ENCODE measurements around the gene IMPDH2. TPM values are rescaled to one million over a fixed set of nuclear protein-coding genes. Genes with fewer than 3 reads are reported as not detected.

Gene IMPDH2
- total RNA-seq (78.4 TPM), polyA plus RNA-seq (10 to 100 TPM; 58.6 to 81.3 (median 73.0) TPM)

DNA sequence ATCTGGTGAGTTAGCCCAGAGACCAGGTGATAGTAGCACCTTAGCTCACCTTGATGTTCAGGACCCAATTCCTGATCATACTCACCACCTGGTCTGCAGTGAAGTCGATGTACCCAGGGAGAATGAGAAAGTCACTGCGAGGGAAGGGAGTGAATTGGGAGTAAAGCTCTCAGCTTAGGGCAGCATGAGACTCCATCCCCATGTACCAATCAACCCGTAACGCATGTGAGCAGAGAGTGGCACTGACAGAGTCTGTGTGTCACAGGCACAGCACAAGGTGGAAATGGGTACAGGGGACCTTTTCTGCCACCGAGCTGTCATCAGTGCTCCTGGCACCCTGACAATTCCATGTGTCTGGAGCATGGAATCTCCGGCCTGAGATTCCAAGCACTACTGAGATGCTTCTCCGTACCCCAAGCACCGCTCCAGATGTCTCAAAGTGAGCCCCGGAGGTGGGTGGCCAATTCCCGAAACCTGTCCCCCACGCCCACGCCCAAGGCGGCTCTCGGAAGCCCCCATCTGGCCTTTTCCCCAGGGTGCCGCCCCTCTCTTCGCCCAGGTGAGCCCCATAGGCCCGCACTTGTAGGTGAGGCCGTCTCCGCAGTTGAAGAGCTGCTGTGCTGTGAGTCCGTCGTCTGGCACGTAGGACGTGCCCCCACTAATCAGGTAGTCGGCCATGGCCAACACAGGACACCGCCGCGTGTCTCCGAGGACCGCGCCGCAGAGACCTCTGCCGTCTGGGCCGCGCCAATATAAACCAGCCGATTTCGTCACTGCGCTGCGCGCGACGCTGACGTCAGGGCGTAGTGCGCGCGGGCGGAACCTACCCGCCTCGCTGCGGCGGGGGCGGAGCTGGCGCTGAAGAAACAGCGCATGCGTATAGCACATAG lies at the start of gene IMPDH2:
Gene IMPDH2 (minus strand): TSS at position 726 of the 890 bp plus-strand sequence. CDS start 48 bp downstream, at position 678.
- peaks cover 19% of the 10 kb centered on the region for H3K36me3 Mint-ChIP-seq

DNA sequence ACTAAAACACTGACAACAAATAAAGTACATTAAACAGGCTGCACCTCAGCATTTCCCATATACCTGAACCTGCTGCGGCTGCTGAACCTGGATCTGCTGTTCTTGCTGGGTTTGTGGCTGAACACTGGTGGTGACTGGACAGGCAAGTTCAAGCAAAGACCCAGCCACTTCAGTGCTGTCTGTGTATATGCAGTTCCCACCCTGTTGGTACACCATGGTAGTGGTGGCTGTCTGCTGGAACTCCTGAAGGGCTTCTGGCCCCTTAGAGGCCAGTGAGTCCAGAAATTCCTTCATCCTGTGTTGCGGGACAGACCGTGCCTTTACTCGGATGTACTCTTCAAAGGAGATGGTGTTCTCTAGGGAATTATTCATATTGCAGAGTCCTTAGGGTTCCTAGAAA lies 47.4 kb upstream of the IMPDH2 start:
- Histone ChIP-seq H3K4me1 (ENCODE audit: control insufficient read depth, insufficient read depth, low read length, poor library complexity, severe bottlenecking) (no peaks in the 10 kb centered on the region), H3K27ac (ENCODE audit: insufficient read depth, low read length, poor library complexity, severe bottlenecking) (no peak overlapping the region), H3K36me3 (ENCODE audit: control insufficient read depth, insufficient read depth, low read length) (peaks cover 66% of the 10 kb centered on the region), H3K4me3 (ENCODE audit: low read depth, low read length) (no peak overlapping the region), H3K27me3 (ENCODE audit: control insufficient read depth, insufficient read depth, low read length) (no peaks in the 10 kb centered on the region), H3K9me3 (ENCODE audit: control insufficient read depth in 2 of 2, low read length in 2 of 2) (no peaks in the 10 kb centered on the region)
- Mint-ChIP-seq H3K4me3 (no peak overlapping the region), H3K9me3 (no peaks in the 10 kb centered on the region), H3K36me3 (peaks cover 12% of the 10 kb centered on the region), H3K27me3 (no peaks in the 10 kb centered on the region), H3K4me1 (peaks cover 6 to 26% (median 16%) of the 10 kb centered on the region in 4 donors), H3K27ac (no peak overlapping the region)
- ATAC-seq (ENCODE audit: low read depth in 2 of 2), result no peak
- DNase-seq, result no peak

More for the DNA sequence above, at the start of gene IMPDH2:
- Histone ChIP-seq H3K9me3 (ENCODE audit: control insufficient read depth in 2 of 2, low read length in 2 of 2) (no peaks in the 10 kb centered on the region), H3K4me3 (ENCODE audit: low read depth, low read length) (peak within 1 kb of the TSS; percentile 80), H3K4me1 (ENCODE audit: control insufficient read depth, insufficient read depth, low read length, poor library complexity, severe bottlenecking) (peaks cover 20% of the 10 kb centered on the region), H3K27me3 (ENCODE audit: control insufficient read depth, insufficient read depth, low read length) (no peaks in the 10 kb centered on the region), H3K27ac (ENCODE audit: insufficient read depth, low read length, poor library complexity, severe bottlenecking) (peak within 1 kb of the TSS; percentile 91), H3K36me3 (ENCODE audit: control insufficient read depth, insufficient read depth, low read length) (peaks cover 63% of the 10 kb centered on the region)
- Mint-ChIP-seq H3K9me3 (peaks cover 0 to 2% (median 0%) of the 10 kb centered on the region in 7 donors), H3K27ac (peak within 1 kb of the TSS; percentile 97 to 99 (median 99)), H3K4me1 (peaks cover 0 to 53% (median 21%) of the 10 kb centered on the region in 4 donors), H3K4me3 (peak within 1 kb of the TSS; percentile 81 to 95 (median 92)), H3K27me3 (no peaks in the 10 kb centered on the region)
- ATAC-seq (ENCODE audit: low read depth in 2 of 2), result peak; percentile 96
- DNase-seq, result peak; percentile 89 to 95 (median 92)

DNA sequence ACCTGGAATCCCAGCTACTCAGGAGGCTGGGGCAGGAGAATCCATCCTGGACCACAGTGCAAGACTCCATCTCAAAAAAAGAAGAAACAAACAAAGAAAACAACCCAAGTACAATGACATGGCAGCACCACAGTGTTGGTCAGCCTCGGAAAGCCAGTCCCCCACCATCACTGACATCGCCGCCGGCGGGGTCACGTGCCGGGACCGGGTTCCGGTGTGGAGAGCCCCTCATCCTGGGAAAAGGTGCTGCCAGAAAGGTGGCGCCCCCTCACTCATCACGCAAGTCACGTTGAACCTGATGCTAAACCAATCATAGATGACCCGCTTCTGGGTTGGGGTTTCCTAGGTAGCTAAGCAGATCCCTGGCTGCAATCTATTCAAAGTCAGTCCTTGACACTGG lies 46.9 kb upstream of the IMPDH2 start:
- H3K9me3 ChIP-seq (ENCODE audit: control insufficient read depth in 2 of 2, low read length in 2 of 2), result no peaks in the 10 kb centered on the region
- H3K9me3 Mint-ChIP-seq, result no peaks in the 10 kb centered on the region
- no peak overlapping the region for H3K4me3 ChIP-seq (ENCODE audit: low read depth, low read length)
- H3K27ac ChIP-seq (ENCODE audit: insufficient read depth, low read length, poor library complexity, severe bottlenecking), result no peak overlapping the region
- peaks cover 12% of the 10 kb centered on the region for H3K36me3 Mint-ChIP-seq
- H3K4me1 Mint-ChIP-seq, result peaks cover 6 to 22% (median 16%) of the 10 kb centered on the region in 4 donors
- H3K27ac Mint-ChIP-seq, result no peak overlapping the region
- H3K4me1 ChIP-seq (ENCODE audit: control insufficient read depth, insufficient read depth, low read length, poor library complexity, severe bottlenecking), result no peaks in the 10 kb centered on the region
- ATAC-seq (ENCODE audit: low read depth in 2 of 2) (no peak), DNase-seq (no peak)
- H3K27me3 Mint-ChIP-seq, result no peaks in the 10 kb centered on the region
- H3K4me3 Mint-ChIP-seq, result no peak overlapping the region
- peaks cover 72% of the 10 kb centered on the region for H3K36me3 ChIP-seq (ENCODE audit: control insufficient read depth, insufficient read depth, low read length)
- H3K27me3 ChIP-seq (ENCODE audit: control insufficient read depth, insufficient read depth, low read length), result no peaks in the 10 kb centered on the region

DNA sequence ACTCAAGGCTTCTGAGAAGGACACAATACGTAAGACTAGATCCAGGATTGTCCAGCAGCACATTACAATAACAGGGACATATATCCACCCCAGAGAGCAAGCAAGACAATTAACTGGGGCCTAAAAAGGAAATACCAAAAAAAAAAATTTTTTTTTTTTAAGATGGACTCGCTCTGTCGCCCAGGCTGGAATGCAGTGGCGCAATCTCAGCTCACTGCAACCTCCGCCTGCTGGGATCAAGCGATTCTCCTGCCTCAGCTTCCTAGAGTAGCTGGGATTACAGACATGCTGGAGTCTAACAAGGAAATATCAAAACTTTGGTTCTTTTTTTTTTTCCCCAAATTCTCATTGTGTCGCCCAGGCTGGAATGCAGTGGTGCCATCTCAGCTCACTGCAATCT lies 28.8 kb upstream of the IMPDH2 start:
- ATAC-seq (ENCODE audit: low read depth in 2 of 2), result no peak
- no peaks in the 10 kb centered on the region for H3K9me3 ChIP-seq (ENCODE audit: control insufficient read depth in 2 of 2, low read length in 2 of 2)
- Mint-ChIP-seq H3K4me1 (peaks cover 0 to 7% (median 2%) of the 10 kb centered on the region in 4 donors), H3K27ac (peak overlapping the region in 1 of 3 donors; percentile 12), H3K4me3 (no peak overlapping the region), H3K36me3 (peaks cover 17% of the 10 kb centered on the region), H3K9me3 (no peaks in the 10 kb centered on the region), H3K27me3 (no peaks in the 10 kb centered on the region)
- peaks cover 55% of the 10 kb centered on the region for H3K36me3 ChIP-seq (ENCODE audit: control insufficient read depth, insufficient read depth, low read length)
- no peak overlapping the region for H3K27ac ChIP-seq (ENCODE audit: insufficient read depth, low read length, poor library complexity, severe bottlenecking)
- H3K4me3 ChIP-seq (ENCODE audit: low read depth, low read length), result no peak overlapping the region
- no peak for DNase-seq
- H3K4me1 ChIP-seq (ENCODE audit: control insufficient read depth, insufficient read depth, low read length, poor library complexity, severe bottlenecking), result no peaks in the 10 kb centered on the region
- H3K27me3 ChIP-seq (ENCODE audit: control insufficient read depth, insufficient read depth, low read length), result no peaks in the 10 kb centered on the region

DNA sequence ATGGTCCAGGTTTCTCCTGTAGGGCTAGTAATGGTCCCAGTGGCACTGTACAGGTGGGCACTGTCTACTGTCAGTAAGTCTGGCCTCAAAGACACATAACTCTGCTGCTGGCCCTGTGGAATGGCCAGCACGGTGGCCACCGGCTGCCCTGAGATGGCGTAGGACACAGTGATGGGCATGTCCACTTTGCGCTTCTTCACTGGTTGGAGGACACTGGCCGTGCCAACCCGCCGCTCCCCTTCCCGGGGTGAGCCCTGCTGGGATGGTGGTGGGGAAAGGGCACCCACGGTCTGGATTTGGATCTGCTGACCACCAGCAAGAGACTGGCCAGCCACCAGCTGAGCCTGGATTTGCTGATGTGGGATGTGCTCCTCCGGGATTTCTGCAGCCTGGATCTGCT lies 28.1 kb upstream of the IMPDH2 start:
- H3K27ac Mint-ChIP-seq, result no peak overlapping the region
- H3K4me3 ChIP-seq (ENCODE audit: low read depth, low read length), result no peak overlapping the region
- H3K36me3 ChIP-seq (ENCODE audit: control insufficient read depth, insufficient read depth, low read length), result peaks cover 58% of the 10 kb centered on the region
- H3K4me1 Mint-ChIP-seq, result peaks cover 0 to 7% (median 3%) of the 10 kb centered on the region in 4 donors
- no peaks in the 10 kb centered on the region for H3K9me3 Mint-ChIP-seq
- no peaks in the 10 kb centered on the region for H3K4me1 ChIP-seq (ENCODE audit: control insufficient read depth, insufficient read depth, low read length, poor library complexity, severe bottlenecking)
- no peak overlapping the region for H3K27ac ChIP-seq (ENCODE audit: insufficient read depth, low read length, poor library complexity, severe bottlenecking)
- no peak for ATAC-seq (ENCODE audit: low read depth in 2 of 2)
- no peaks in the 10 kb centered on the region for H3K27me3 ChIP-seq (ENCODE audit: control insufficient read depth, insufficient read depth, low read length)
- no peak overlapping the region for H3K4me3 Mint-ChIP-seq
- H3K27me3 Mint-ChIP-seq, result no peaks in the 10 kb centered on the region
- DNase-seq, result no peak
- no peaks in the 10 kb centered on the region for H3K9me3 ChIP-seq (ENCODE audit: control insufficient read depth in 2 of 2, low read length in 2 of 2)
- H3K36me3 Mint-ChIP-seq, result peaks cover 21% of the 10 kb centered on the region

DNA sequence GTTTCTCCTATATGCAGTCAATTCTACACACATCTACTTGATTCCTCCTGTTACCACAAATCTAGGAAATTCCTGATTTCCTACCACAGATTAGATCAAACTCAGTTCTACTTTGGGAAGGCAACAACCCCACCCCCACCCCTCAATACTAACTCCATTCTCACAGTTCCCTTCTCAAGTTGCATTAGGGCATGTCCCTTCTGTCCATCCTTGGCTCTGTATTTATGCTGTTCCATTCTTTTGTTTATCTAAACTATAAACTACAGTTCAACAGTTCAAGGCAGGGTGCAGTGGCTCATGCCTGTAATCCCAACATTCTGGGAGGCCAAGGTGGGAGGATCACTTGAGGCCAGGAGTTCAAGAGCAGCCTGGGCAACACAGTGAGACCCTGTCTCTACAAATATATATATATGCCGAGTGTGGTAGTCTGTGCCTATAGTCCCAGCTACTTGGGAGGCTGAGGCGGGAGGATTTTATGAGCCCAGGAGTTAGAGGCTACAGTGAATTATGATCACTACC lies 25.2 kb upstream of the IMPDH2 start:
- DNase-seq (no peak), ATAC-seq (ENCODE audit: low read depth in 2 of 2) (no peak)
- Histone ChIP-seq H3K27me3 (ENCODE audit: control insufficient read depth, insufficient read depth, low read length) (no peaks in the 10 kb centered on the region), H3K4me3 (ENCODE audit: low read depth, low read length) (no peak overlapping the region), H3K27ac (ENCODE audit: insufficient read depth, low read length, poor library complexity, severe bottlenecking) (no peak overlapping the region), H3K9me3 (ENCODE audit: control insufficient read depth in 2 of 2, low read length in 2 of 2) (no peaks in the 10 kb centered on the region), H3K4me1 (ENCODE audit: control insufficient read depth, insufficient read depth, low read length, poor library complexity, severe bottlenecking) (no peaks in the 10 kb centered on the region), H3K36me3 (ENCODE audit: control insufficient read depth, insufficient read depth, low read length) (peaks cover 54% of the 10 kb centered on the region)
- Mint-ChIP-seq H3K4me3 (no peak overlapping the region), H3K9me3 (no peaks in the 10 kb centered on the region), H3K36me3 (peaks cover 31% of the 10 kb centered on the region), H3K4me1 (peaks cover 0 to 18% (median 9%) of the 10 kb centered on the region in 4 donors), H3K27me3 (no peaks in the 10 kb centered on the region), H3K27ac (no peak overlapping the region)

DNA sequence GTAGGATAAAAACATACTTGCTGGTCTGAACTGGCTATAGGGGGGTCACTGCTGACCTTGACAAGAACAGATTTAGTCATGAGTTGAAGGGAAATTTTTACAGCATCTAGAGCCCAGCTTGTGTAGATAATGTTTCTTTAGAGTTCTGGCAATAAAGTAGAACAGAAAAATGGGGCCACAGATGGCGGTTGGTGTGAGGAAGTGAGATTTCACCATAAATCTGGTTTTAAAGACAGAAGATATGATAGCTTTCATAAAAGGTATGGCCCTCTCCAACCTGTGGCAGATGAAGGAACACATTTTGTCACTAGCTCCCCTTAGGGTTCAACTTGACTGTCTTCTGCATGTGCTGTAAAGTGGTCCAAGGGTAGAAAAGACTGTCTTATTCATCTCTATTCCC lies 24.3 kb upstream of the IMPDH2 start:
- Mint-ChIP-seq H3K4me1 (peaks cover 0 to 18% (median 9%) of the 10 kb centered on the region in 4 donors), H3K27me3 (no peaks in the 10 kb centered on the region), H3K36me3 (peaks cover 31% of the 10 kb centered on the region), H3K9me3 (no peaks in the 10 kb centered on the region), H3K27ac (no peak overlapping the region), H3K4me3 (no peak overlapping the region)
- no peak for DNase-seq
- H3K4me1 ChIP-seq (ENCODE audit: control insufficient read depth, insufficient read depth, low read length, poor library complexity, severe bottlenecking), result no peaks in the 10 kb centered on the region
- H3K9me3 ChIP-seq (ENCODE audit: control insufficient read depth in 2 of 2, low read length in 2 of 2), result no peaks in the 10 kb centered on the region
- peaks cover 54% of the 10 kb centered on the region for H3K36me3 ChIP-seq (ENCODE audit: control insufficient read depth, insufficient read depth, low read length)
- no peaks in the 10 kb centered on the region for H3K27me3 ChIP-seq (ENCODE audit: control insufficient read depth, insufficient read depth, low read length)
- no peak overlapping the region for H3K27ac ChIP-seq (ENCODE audit: insufficient read depth, low read length, poor library complexity, severe bottlenecking)
- no peak overlapping the region for H3K4me3 ChIP-seq (ENCODE audit: low read depth, low read length)
- no peak for ATAC-seq (ENCODE audit: low read depth in 2 of 2)
